ENCODE data around the gene FAM3A.

The FAM3A gene

DNA sequence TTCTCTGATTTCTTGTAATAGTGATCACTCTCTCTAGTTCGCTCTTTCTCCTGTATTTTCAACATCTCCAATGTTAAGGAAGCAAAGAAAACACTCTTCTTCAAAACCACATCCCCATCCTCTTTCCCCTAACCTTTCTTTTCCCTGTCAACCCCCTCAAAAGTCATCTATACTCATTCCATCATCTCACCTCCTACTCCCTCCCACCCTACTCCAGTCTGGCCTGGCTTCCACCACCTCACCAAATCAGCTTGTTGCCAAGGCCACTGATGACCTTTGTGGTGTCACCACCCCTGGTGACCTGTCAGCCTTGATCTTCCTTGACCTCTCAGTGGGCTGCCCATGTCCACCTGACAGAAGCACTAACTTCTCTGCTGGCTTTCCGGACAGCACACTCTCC, 2.3 kb downstream of the FAM3A start:
- no peak for DNase-seq (ENCODE audit: extremely low read depth, low read depth)
- TF ChIP-seq, protein P1, sequence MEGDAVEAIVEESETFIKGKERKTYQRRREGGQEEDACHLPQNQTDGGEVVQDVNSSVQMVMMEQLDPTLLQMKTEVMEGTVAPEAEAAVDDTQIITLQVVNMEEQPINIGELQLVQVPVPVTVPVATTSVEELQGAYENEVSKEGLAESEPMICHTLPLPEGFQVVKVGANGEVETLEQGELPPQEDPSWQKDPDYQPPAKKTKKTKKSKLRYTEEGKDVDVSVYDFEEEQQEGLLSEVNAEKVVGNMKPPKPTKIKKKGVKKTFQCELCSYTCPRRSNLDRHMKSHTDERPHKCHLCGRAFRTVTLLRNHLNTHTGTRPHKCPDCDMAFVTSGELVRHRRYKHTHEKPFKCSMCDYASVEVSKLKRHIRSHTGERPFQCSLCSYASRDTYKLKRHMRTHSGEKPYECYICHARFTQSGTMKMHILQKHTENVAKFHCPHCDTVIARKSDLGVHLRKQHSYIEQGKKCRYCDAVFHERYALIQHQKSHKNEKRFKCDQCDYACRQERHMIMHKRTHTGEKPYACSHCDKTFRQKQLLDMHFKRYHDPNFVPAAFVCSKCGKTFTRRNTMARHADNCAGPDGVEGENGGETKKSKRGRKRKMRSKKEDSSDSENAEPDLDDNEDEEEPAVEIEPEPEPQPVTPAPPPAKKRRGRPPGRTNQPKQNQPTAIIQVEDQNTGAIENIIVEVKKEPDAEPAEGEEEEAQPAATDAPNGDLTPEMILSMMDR (IDR thresholded peaks at IDR 0.05; ENCODE audit: low read depth, low read length), result no peak

DNA sequence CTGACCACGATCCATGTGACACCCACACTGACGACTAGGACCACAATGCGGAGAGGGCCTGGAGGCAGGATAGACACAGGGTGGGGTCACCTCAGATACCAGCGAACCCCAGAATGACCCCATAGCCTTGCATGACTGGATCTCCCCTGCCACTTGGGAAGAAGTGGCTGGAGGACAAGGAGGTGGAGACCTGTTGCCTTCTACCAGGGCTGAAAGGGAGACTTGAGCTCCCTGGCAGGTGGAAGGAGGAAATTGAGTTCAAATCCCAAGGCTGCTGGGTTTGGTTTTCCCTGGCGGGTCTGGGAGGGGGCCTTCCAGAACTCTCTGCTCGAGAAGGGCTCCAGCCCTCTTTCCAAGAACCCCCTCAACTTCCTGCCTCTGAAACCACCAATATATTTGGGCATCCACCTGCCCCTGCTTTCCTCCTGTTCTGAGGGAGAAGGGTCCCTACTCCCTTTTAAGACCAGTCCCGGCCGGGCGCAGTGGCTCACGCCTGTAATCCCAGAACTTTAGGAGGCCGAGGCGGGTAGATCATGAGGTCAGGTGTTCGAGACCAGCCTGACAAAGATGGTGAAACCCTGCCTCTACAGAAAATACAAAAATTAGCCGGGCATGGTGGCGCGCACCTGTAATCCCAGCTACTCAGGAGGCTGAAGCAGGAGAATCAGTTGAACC, 3.0 kb downstream of the FAM3A start:
- no peak for DNase-seq (ENCODE audit: extremely low read depth, low read depth)
- TF ChIP-seq, protein P1 (IDR thresholded peaks at IDR 0.05; ENCODE audit: low read depth, low read length), result no peak

DNA sequence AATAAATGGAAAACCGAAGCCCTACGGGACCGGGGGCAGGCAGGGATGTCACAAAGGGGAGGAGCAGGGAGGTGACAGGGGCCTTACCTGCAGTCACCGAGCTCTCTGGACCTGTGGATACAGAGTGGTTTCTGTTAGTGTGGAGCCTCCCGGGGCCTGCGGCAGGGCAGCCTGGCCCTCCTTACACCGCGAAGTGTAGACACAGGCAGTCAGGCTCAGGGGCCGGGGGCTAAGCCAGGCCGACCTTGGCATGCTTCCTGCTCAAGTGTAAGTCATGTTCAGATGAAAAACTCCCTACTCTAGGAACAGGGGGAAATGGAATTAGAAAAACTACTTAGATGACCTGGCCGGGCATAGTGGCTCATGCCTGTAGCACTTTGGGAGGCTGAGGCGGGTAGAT, 4.3 kb downstream of the FAM3A start:
- TF ChIP-seq, protein P1 (IDR thresholded peaks at IDR 0.05; ENCODE audit: low read depth, low read length), result no peak
- no peak for DNase-seq (ENCODE audit: extremely low read depth, low read depth)

DNA sequence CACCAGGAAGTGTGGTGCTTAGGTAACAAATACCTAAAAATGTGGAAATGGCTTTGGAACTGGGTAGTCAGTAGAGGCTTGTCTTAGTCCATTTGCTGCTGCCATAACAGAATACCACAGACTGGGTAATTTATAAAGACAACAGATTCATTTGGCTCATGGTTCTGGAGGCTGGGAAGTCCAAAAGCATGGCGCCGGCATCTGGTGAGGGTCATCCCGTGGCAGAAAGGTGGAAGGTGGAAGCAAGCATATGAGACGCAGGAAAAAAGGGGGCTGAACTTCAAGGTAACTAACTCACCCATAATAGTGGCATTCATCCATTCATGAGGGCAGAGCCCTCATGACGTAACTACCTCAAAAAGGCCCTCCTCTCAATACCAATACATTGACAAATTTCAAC, 6.6 kb downstream of the FAM3A start:
- TF ChIP-seq, protein P1 (IDR thresholded peaks at IDR 0.05; ENCODE audit: low read depth, low read length), result no peak

DNA sequence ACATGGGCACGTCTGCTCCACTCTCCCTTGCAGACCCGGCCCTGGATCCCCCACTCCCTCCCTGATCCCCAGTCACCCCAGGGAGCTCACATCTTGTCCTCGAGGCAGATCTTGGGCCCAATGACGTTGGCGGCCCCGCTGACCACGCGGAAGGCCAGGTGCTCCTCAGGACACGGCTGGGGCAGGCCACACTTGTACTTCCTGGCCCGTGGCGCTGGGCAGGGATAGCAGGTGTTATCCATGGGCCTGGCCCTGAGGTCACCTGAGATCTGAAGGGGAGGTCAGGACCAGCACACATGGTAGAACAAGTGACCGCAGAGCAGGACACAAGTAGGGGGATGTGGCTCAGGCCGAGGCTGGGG, 7.7 kb downstream of the FAM3A start:
- TF ChIP-seq, protein P1 (IDR thresholded peaks at IDR 0.05; ENCODE audit: low read depth, low read length), result no peak
- DNase-seq (ENCODE audit: extremely low read depth, low read depth), result no peak

More for the DNA sequence above, 6.6 kb downstream of the FAM3A start:
- DNase-seq (ENCODE audit: extremely low read depth, low read depth), result no peak

DNA sequence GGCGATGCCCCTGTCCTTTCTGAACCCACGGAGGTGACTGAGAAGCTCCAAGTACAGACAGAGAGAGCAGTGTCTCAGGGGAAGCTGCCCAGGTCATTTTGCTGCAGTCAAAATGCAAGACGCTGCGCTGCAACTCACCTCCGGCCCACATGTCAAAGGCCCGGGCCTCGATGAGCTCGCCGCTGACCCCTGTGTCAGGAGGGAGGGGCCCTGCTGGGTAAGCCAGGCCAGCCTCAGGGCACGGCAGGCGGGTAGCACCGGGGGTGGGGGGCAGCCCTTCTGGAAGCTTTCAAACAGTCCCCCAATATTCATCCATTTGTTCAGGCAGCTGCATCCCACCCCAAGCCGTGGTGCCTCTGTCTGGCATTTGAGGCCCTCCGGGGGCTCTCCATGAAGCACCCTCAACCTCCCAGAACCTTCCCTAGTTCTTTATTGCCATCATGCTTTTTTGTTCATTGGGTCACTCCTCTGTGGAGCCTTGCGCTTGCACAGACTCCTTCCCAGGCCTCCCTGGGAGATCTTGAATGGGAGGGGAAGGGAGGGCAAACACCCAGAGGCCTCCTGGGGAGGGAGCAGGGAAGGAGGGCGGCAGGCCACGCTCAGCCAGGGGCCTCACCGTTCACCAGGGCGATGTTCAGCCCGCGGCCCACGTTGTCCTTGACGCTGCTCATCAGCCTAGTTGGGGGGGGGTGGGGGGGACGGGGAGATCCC, 8.2 kb downstream of the FAM3A start:
- TF ChIP-seq, protein P1 (IDR thresholded peaks at IDR 0.05; ENCODE audit: low read depth, low read length), result no peak
- DNase-seq (ENCODE audit: extremely low read depth, low read depth), result no peak

DNA sequence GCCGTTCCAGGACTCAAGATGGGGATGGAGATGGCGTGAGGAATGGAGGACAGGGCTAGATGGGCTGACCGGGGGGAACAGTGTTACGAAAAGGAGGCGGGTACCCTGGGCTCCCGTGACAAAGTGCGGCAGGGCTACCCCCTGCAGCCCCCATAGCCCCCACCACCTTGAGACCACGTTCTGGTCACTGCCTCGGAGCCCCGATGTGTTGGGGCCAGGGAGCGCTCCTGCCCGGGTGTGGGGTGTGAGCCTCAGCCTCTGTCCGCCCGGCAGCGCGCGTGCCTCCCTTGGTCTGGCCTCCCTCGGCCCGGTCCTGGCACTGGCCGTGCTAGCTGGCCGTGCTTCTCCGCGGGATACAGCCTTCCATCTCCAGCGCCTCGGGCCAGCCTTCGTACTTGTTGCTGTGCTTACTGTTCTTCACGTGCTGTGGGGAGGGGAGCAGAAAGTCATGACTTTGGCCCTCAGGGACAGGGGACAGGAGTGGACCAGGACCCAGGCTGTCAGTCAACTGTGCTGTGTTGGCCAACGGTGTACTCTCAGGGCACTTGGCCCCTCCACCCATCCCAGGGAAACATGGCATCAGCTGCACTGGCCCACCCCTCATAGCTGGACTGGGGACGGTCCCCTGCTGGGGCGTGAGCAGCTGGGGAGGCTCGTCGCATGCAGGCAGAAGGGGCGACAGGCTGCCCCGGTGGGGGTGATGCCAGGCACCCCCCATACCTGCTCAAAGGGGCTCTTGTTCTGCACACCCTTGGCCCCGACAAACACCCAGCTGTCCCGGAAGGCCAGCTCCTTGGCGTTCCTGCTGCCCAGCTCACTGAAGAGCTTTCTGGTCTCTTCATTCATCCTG, 9.3 kb downstream of the FAM3A start:
- DNase-seq (ENCODE audit: extremely low read depth, low read depth), result no peak
- TF ChIP-seq, protein P1 (IDR thresholded peaks at IDR 0.05; ENCODE audit: low read depth, low read length), result no peak
